GM18505 (cell line): ENCODE data around the gene CENPL.

Source experiments
- ATAC-seq: cut with Tn5 transposase; IDR thresholded peaks from one replicate; pipeline ENCODE4 v1.9.1; 2021; ENCODE audit not compliant: unreplicated experiment
- POLR2A ChIP-seq: IDR thresholded peaks from 4 replicates; pipeline ENCODE4 v1.6.1; 2011; ENCODE audit warnings: borderline replicate concordance; ENCODE audit not compliant: insufficient read depth, insufficient read length; ENCODE audit errors: extremely low read depth

CENPL gene

DNA sequence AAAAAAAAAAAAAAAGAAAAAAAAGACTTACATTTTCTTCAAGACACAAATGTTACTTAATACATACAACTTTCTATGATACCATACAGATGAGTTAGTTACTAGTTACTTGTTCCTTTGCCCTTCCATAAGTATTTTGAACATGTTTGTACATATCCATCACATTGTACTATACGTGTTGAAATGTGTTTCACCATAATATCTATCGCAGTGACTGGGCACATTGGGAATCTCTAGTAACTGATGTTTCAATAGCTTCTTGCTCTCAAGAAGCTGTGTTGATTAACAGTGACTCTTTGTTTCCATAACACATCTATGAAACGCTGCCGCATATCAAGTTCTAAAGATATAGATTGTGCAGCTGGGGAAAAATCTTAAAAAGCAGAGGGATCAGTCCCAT is 67.0 kb downstream of the CENPL start:
- no peak for ATAC-seq
- no peak for TF ChIP-seq POLR2A

DNA sequence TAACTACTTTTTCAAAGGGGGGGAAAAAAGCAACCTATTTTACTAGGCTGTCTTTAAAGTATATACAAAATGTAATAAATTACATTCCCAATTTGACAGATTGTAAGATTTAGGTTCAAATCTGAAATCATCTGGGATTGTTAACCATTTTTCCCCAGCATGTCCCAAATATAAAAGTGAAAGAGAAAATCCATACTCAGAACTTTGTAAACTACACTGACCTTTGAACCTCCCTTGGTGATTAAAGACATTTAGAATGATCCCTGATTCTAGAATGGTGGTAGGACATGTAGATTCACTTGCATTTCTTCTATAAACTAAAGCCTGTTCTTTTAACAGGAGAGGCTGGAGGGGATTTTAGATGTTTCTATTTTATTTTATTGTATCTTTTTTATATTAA is 70.9 kb downstream of the CENPL start:
- TF ChIP-seq POLR2A, result no peak
- no peak for ATAC-seq
